WTC11 (cell line): ENCODE results near the gene S1PR1.
"Not testable (repeated sequence)": the region's sequence is repeated elsewhere in the genome, so short reads cannot be mapped to it uniquely, and the experiment has no call there.

Experiments
- CTCF ChIP-seq: fragments of 200-600 bp; IDR thresholded peaks from 2 replicates; pipeline ENCODE4 v1.8.0; 2022; ENCODE audit warnings: antibody characterized with exemption
- GABPB1 ChIP-seq: sonication (generic); formaldehyde crosslinking; IDR thresholded peaks from 2 replicates; pipeline ENCODE4 v1.8.1; 2023; ENCODE audit warnings: mild to moderate bottlenecking, missing genetic modification reagents
- JUN ChIP-seq: sonication (generic); formaldehyde crosslinking; IDR thresholded peaks from 2 replicates; pipeline ENCODE4 v1.8.0; 2023; ENCODE audit warnings: mild to moderate bottlenecking, missing genetic modification reagents
- MAX ChIP-seq: sonication (generic); formaldehyde crosslinking; IDR thresholded peaks from 2 replicates; pipeline ENCODE4 v1.8.0; 2022; ENCODE audit warnings: mild to moderate bottlenecking, missing genetic modification reagents

GRCh38 chr1:101188968-101189367, 47.9 kb upstream of the S1PR1 start:
- TF ChIP-seq MAX (CRISPR knock-in tag); CTCF; JUN (CRISPR knock-in tag); GABPB1 (CRISPR knock-in tag): not testable (repeated sequence)
